GM21367 (cell line): Measurements from ENCODE around the gene TTC17.
"Not testable (repeated sequence)": the region's sequence is repeated elsewhere in the genome, so short reads cannot be mapped to it uniquely, and the experiment has no call there.

ENCODE experiments used
- ATAC-seq: cut with Tn5 transposase; IDR thresholded peaks from one replicate; pipeline ENCODE4 v1.9.1; 2021; ENCODE audit not compliant: unreplicated experiment

The TTC17 gene

DNA sequence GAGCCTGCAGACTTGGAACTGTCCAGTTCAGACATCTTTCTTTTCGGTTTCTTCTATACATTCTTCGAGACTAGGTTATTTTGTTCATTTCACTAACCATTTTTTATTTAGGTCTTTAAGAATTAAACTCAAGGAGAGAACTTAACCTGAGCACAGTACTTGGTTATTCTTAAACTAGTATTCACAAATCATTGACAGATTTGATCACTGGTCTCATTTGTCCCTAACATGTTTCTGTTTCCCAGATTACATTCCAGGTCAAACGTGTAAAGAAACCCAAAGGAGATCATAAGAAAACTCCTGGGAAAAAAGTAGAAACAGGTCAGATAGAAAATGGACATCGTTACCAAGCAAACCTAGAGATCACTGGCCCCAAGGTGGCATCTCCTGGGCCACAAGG, 85.1 kb downstream of the TTC17 start:
- no peak for ATAC-seq

DNA sequence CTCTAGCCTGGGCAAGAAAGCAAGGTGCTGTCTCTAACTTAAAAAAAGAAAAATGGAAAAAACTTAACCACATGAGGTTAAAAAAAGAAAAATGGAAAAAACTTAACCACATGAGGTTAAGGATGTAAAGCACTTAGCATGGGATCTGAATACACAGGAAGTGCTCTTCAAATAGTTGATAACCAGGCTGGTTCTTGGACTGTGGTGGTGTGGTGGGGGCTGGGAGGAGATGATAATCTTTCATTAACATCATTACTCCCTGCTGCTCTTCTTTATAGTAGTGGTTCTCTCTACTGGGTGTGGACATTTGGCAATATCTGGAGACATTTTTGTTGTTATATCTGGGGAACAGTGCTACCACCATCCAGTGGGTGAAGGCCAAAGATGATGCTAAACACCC, 88.4 kb downstream of the TTC17 start:
- no peak for ATAC-seq

- ATAC-seq: no peak
Measured at GRCh38 chr11:43458486-43458885, 99.8 kb downstream of the TTC17 start.

DNA sequence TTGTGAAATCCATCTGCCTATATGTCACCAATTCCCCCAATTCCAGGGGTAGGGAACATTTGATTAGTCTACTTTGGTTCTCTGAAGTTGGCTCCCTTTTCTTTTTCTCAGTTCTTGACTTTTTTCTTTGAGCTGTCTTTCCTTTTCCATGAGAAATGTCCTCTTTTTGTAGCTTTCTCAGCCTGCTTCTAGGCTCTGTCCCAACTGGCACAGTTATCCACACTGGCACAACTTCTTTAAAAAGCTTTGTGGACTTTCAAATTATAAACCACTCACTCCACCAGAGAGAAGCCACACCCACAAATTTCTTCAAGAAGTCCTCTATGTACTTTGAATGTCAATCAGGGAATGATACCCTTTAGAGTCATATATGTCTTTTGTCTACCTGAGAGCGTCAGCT, 100.5 kb downstream of the TTC17 start:
- no peak for ATAC-seq

- no peak for ATAC-seq
Measured at GRCh38 chr11:43462359-43462758, 103.6 kb downstream of the TTC17 start.

GRCh38 chr11:43467958-43468357, 109.2 kb downstream of the TTC17 start:
- ATAC-seq: no peak

GRCh38 chr11:43477491-43477890, 118.8 kb downstream of the TTC17 start:
- not testable (repeated sequence) for ATAC-seq

- ATAC-seq: no peak
Measured at GRCh38 chr11:43486141-43486540, 127.4 kb downstream of the TTC17 start.

DNA sequence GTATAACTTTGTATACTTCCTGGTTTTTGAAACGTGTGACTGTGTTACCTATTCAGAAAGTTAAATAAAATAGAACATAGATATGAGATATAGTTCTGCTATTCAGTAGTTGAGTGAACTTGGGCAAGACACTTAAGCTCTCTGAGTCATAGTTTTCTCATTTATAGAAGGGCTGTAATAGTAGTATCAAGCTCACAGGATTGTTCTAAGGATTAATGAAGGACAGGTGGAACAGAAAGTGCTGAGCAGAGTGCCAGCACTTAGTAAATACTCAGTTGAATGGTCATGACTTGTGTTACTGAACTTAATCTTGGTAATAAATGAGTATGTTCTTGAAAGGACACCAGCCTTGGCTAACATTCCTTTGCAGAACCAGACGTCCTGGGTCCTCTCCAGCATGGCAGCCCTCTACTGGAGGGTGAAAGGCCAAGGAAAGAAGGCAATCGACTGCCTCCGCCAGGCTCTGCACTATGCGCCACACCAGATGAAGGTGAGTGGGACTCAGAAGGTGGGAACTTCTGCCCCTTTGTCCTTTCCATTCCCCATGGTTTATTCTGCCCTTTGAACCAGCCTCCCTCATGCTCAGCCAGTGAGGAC, 131.2 kb downstream of the TTC17 start:
- no peak for ATAC-seq

GRCh38 chr11:43492701-43493100, 134.0 kb downstream of the TTC17 start:
- no peak for ATAC-seq

GRCh38 chr11:43493431-43493830, 134.7 kb downstream of the TTC17 start:
- no peak for ATAC-seq

- no peak for ATAC-seq
Measured at GRCh38 chr11:43497144-43497543, 138.4 kb downstream of the TTC17 start.

DNA sequence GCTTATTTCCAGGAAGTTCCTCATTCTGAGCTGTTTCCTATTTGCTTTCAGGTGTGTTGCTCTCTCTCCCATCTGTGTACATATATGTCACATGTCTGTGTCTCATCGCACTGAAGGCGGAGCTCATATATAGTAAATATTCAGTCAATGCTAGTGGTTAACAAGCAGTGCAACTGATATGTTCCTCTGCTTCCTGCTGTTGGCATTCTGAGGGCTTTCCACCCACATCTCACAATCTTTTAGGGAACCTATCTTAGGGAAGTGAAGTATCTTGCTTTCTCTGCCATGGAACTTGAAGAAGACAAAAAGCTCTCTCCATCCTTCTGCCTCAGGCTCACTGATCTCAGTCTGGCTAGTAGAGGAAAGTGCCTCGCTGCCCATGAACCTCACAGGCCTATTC, 139.8 kb downstream of the TTC17 start:
- ATAC-seq: no peak

DNA sequence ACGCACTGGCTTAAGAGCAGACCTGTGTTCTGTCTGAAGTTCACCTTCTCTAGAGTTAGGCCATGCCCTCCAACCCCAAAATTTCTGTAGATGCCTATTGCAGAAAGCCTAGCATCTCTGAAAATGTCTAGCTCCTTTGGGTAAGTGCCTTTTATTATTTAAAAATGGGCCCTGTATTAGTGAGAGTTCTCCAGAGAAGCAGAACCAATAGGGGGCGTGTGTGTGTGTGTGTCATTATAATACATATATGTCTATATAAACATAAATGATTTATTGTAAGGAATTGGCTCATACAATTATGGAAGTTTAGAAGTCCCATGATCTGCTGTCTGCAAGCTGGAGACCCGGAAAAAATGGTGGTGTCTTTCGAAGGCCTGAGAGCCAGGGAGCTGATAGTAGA, 144.7 kb downstream of the TTC17 start:
- ATAC-seq: no peak

GRCh38 chr11:43504316-43504950, 145.7 kb downstream of the TTC17 start:
- ATAC-seq: no peak

DNA sequence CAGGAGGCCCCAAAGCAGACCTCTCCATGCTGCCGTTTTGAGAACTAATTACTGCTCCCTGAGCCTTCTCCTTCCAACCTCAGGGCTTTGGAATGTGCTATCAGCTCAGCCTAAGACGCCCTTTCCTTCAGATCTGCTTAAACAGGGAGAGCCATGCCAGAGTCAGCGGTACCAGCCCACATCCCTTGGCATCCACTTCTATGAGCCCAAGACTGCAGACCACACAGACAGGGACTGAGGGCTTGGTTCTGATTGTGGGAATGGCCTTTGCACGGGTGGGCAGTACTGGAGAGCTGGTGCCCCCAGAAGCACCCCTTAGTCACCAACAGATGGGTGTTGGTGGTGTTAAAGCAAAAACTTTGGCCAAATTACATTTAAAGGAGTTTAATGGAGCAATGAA, 146.5 kb downstream of the TTC17 start:
- ATAC-seq: no peak

GRCh38 chr11:43507171-43507570, 148.5 kb downstream of the TTC17 start:
- ATAC-seq: no peak

DNA sequence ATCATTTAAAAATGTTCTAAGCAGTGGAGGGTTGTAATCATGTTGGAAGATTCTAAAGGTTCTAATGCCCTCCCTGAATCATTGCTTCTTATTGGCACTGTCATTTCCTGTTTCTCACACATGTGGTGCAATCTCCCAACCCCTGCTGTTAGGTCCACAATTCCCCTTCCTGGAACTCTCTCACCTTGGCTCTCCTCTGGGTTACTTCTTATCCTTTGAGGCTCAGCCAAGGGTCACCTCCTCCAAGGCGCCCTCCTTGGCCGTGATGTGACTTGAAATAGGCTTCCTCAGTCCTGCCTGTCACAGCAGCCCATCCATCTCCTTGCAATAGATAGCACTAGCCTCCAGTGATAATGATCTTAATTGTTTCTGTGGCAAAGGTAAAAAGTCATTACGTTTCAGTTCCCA, 149.8 kb downstream of the TTC17 start:
- no peak for ATAC-seq

DNA sequence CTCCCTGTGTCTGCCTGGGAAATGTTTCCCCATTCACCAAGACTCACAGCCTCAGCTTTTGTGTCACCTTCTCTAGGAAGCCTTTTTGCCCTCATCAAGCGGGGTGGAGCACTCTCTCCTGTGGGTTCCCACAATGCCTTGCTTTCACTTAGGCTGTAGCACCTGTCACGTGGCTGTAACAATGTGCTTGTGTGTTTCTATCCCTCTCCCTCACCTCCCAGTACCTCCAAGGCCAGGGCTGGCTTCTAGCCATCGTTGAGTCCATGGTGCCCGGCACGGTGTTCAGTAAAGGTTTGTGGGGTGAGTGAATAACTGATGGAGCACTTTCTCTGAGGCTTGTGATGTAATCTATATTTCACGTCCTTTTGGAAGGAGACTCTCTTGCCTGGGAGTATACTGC, 153.2 kb downstream of the TTC17 start:
- no peak for ATAC-seq

DNA sequence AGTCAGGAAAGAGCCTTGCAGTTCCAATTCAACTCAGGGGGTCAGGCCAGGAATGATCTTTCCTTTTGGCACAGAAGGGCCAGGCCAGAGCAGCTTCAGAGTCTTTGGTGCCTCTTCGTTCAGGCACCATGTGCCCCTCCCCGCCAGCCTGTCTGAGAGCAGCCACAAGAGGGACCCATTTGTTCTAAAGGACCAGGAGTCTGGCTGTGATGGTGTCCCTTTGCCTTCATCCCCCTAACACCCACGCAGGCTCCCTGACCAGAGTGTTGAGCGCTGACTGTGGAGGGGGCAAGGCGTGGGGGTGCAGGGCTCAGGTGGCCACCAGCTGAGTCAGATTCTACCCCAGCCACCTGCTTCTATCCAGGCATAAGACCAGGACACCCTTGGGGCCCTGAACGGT, 156.4 kb downstream of the TTC17 start:
- ATAC-seq: no peak

- ATAC-seq: no peak
Measured at GRCh38 chr11:43516316-43516850, 157.7 kb downstream of the TTC17 start.

DNA sequence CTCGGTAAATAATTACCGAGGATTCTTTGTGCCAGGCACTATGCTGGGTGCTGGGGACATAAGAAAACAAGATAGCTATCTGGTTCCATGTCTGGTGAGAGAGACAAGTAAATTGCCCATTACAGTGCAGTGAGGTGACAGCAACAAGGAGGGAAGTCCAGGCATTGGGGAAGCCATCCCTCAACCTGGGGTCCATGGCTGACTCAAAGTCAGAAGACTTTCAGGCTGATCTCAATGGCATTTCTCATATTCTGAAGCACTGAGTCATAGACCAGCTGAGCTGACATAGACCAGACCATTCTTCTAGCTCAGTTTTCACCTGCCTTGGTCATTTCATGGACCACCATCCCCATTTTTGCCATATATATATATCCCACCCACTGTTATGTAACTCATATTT, 158.8 kb downstream of the TTC17 start:
- ATAC-seq: no peak
